ENCODE results near the gene PLXNA4.

- TF ChIP-seq CTCF (IDR thresholded peaks at IDR 0.05) (no peak), POLR2A (IDR thresholded peaks at IDR 0.05) (no peak), POLR2AphosphoS5 (IDR thresholded peaks at IDR 0.05) (no peak)
Measured at GRCh38 chr7:132180481-132180880, 395.8 kb downstream of the PLXNA4 start.

All from stomach (tissue), 4 donors.